MCF 10A (cell line): ENCODE results near the gene GNB5. TPM values are rescaled to one million over a fixed set of nuclear protein-coding genes. Genes with fewer than 3 reads are reported as not detected.
A peak's percentile ranks its signal among the peaks of the same experiment; 100 is the strongest.
"Not testable (repeated sequence)": the region's sequence is repeated elsewhere in the genome, so short reads cannot be mapped to it uniquely, and the experiment has no call there.

ENCODE experiments used
- BruUV-seq: library from RNA; stranded (reverse); fragments of 400-500 nt; replicated peaks from 2 replicates; lab custom pipeline; 2021; lab: Mats Ljungman, UMichigan
- CTCF ChIA-PET: fragments of 300-600 bp; sonication (Branson Sonifier 250); formaldehyde crosslinking; extraction: SDS; loops from one replicate; lab custom pipeline; 2021; ENCODE audit warnings: antibody characterized with exemption, inconsistent platforms; lab: Yijun Ruan, JAX
- POLR2A ChIA-PET: fragments of 300-600, 350-650 bp; sonication (Branson Sonifier 250); formaldehyde crosslinking; extraction: SDS; loops from one replicate; lab custom pipeline; 2020; ENCODE audit warnings: antibody characterized with exemption, inconsistent platforms; lab: Yijun Ruan, JAX
- DNase-seq: peaks from one replicate; pipeline ENCODE4 v3.0.0-alpha.2; 2018; ENCODE audit not compliant: unreplicated experiment
- H3K27ac Mint-ChIP-seq: one replicate; pipeline ENCODE4 v1.8.0; 2022; ENCODE audit warnings: mild to moderate bottlenecking, low read depth, mixed read lengths; ENCODE audit not compliant: unreplicated experiment
- H3K27me3 Mint-ChIP-seq: one replicate; pipeline ENCODE4 v1.8.0; 2022; ENCODE audit warnings: mixed read lengths; ENCODE audit not compliant: insufficient read depth, unreplicated experiment
- H3K36me3 Mint-ChIP-seq: one replicate; pipeline ENCODE4 v1.8.0; 2022; ENCODE audit warnings: mild to moderate bottlenecking, moderate library complexity, mixed read lengths; ENCODE audit not compliant: insufficient read depth, unreplicated experiment
- H3K4me1 Mint-ChIP-seq: one replicate; pipeline ENCODE4 v1.8.0; 2022; ENCODE audit warnings: mixed read lengths; ENCODE audit not compliant: insufficient read depth, unreplicated experiment
- H3K4me3 Mint-ChIP-seq: one replicate; pipeline ENCODE4 v1.8.0; 2022; ENCODE audit warnings: mild to moderate bottlenecking, moderate library complexity, mixed read lengths; ENCODE audit not compliant: unreplicated experiment
- H3K9me3 Mint-ChIP-seq: one replicate; pipeline ENCODE4 v1.8.0; 2022; ENCODE audit warnings: mixed read lengths; ENCODE audit not compliant: unreplicated experiment
- CTCF ChIP-seq: fragments of 200-600 bp; IDR thresholded peaks from one replicate; pipeline ENCODE4 v1.8.0; 2022; ENCODE audit warnings: antibody characterized with exemption, mild to moderate bottlenecking; ENCODE audit not compliant: unreplicated experiment
- intact Hi-C: fragments of 100-400 bp; cut with micrococcal nuclease; formaldehyde crosslinking; loops from 2 replicates; pipeline ENCODE4 v1.14.1; 2022
- total RNA-seq: library from RNA; stranded (reverse); gene quantifications from 2 replicates; pipeline ENCODE4 v1.2.3, GENCODE V29; 2022

Gene GNB5
- total RNA-seq, 1 experiment from 2014 or later = 31.8 TPM

DNA sequence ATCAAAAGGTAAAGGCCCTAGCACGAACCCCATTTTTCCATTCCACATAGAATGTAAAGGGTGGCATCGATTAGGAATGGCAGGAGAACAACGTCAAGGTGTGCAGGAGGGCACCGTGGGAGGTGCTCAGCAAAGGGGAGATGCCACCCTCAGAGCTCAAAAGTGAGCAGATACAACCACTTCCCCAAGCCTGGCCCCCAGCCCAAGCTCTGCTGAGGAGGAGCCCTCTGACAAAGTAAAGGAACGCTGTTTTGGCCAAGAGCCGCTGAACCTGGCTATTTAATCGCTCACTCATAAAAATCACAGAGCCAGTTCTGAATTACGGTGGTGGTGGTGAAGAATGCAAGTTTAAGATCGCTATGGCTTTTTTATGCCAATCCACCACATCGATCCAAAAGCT is 12.4 kb downstream of the GNB5 start:
- no peak for DNase-seq
- Mint-ChIP-seq H3K27me3 (no peaks in the 10 kb centered on the region), H3K9me3 (no peaks in the 10 kb centered on the region), H3K27ac (peak overlapping the region; percentile 93), H3K4me3 (peak overlapping the region; percentile 81), H3K4me1 (peaks cover 10% of the 10 kb centered on the region), H3K36me3 (no peaks in the 10 kb centered on the region)
- POLR2A ChIA-PET = interaction anchor here (0.6 to 2.8 kb wide), 29 partner anchors 8 to 556 kb away, joined by 3 to 22 read pairs (median 6); partner anchors contain the start of genes LEO1 and TMOD3
- no peak for TF ChIP-seq CTCF
- intact Hi-C loops = loop anchor here (5.0 kb wide), 1 partner anchor 156 kb away; no protein-coding TSS in a partner anchor
- CTCF ChIA-PET = interaction anchor here (0.6 to 1.4 kb wide), 7 partner anchors 9 to 426 kb away, joined by 3 to 5 read pairs (median 3); no protein-coding TSS in a partner anchor
- TSS peak; percentile 57 for BruUV-seq

- TF ChIP-seq CTCF = no peak
- DNase-seq = no peak
- BruUV-seq = no TSS peak
- H3K9me3 Mint-ChIP-seq = no peaks in the 10 kb centered on the region
- peaks cover 11% of the 10 kb centered on the region for H3K4me1 Mint-ChIP-seq
- no peak overlapping the region for H3K27ac Mint-ChIP-seq
- CTCF ChIA-PET = interaction anchor here (0.6 to 0.7 kb wide), 3 partner anchors 53 to 96 kb away, joined by 3 to 4 read pairs (median 3); no protein-coding TSS in a partner anchor
- no peak overlapping the region for H3K4me3 Mint-ChIP-seq
- H3K36me3 Mint-ChIP-seq = no peaks in the 10 kb centered on the region
- no peaks in the 10 kb centered on the region for H3K27me3 Mint-ChIP-seq
- intact Hi-C loops = no loop called here
- POLR2A ChIA-PET = interaction anchor here (1.1 kb wide), 1 partner anchor 12 kb away, joined by 3 read pairs; no protein-coding TSS in a partner anchor
These were observed 18.3 kb downstream of the GNB5 start for GRCh38 chr15:52172869-52173268.

DNA sequence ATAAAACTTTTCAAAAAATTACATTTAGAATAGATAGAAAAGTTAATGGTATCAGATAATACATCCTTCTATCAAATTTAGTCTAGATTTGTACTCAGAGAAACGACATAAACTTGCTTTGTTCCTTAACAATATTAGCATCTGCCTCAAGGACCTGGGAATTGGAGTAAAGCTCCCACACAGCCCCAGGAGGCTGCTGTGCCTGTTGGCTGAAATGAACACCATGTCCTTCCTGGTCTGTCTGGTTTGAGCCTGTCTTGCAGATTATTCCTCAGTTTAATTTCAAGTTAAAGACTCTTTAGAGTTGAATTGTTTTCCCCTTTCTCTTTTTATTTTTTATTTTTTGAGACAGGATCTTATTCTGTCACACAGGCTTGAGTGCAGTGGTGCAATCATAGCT is 19.4 kb downstream of the GNB5 start:
- DNase-seq = no peak
- Mint-ChIP-seq H3K27ac (no peak overlapping the region), H3K4me3 (no peak overlapping the region), H3K9me3 (no peaks in the 10 kb centered on the region), H3K36me3 (peaks cover 4% of the 10 kb centered on the region), H3K4me1 (peaks cover 10% of the 10 kb centered on the region), H3K27me3 (no peaks in the 10 kb centered on the region)
- BruUV-seq = no TSS peak
- TF ChIP-seq CTCF = no peak
- CTCF ChIA-PET = interaction anchor here (0.6 to 2.1 kb wide), 3 partner anchors 12 to 179 kb away, joined by 3 to 11 read pairs (median 4); no protein-coding TSS in a partner anchor
- POLR2A ChIA-PET = interaction anchor here (1.1 to 1.2 kb wide), 2 partner anchors 11 to 102 kb away, joined by 3 to 5 read pairs; no protein-coding TSS in a partner anchor
- intact Hi-C loops = no loop called here

- no peak for DNase-seq
- ChIA-PET POLR2A (interaction anchor here (1.2 kb wide), 2 partner anchors 102 to 200 kb away, joined by 3 to 5 read pairs; partner anchors contain the start of gene LEO1), CTCF (interaction anchor here (0.6 to 2.1 kb wide), 3 partner anchors 13 to 293 kb away, joined by 3 to 11 read pairs (median 4); no protein-coding TSS in a partner anchor)
- no TSS peak for BruUV-seq
- intact Hi-C loops = no loop called here
- TF ChIP-seq CTCF = no peak
- Mint-ChIP-seq H3K4me1 (peaks cover 6% of the 10 kb centered on the region), H3K27me3 (no peaks in the 10 kb centered on the region), H3K36me3 (peaks cover 4% of the 10 kb centered on the region), H3K27ac (no peak overlapping the region), H3K9me3 (no peaks in the 10 kb centered on the region), H3K4me3 (no peak overlapping the region)
These were observed 19.8 kb downstream of the GNB5 start for GRCh38 chr15:52171386-52171785.

DNA sequence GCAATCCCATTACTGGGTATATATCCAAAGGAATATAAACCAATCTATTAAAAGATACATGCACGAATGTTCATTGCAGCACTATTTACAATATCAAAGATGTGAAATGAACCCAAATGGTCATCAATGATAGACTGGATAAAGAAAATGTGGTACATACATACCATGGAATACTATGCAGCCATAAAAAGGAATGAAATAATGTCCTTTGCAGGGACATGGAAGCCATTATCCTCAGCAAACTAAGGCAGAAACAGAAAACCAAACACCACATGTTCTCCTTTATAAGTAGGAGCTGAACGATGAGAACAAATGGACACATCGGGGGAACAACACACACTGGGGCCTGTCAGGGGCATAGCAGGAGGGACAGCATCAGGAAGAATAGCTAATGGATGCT is 21.0 kb downstream of the GNB5 start:
- intact Hi-C loops, H3K27ac Mint-ChIP-seq, H3K36me3 Mint-ChIP-seq, DNase-seq, BruUV-seq, H3K27me3 Mint-ChIP-seq, H3K4me3 Mint-ChIP-seq, H3K9me3 Mint-ChIP-seq: not testable (repeated sequence)
- H3K4me1 Mint-ChIP-seq = peaks cover 12% of the 10 kb centered on the region
- POLR2A ChIA-PET = interaction anchor here (0.6 to 1.6 kb wide), 4 partner anchors 9 to 251 kb away, joined by 3 to 6 read pairs (median 4); partner anchors contain the start of gene LEO1
- CTCF ChIA-PET = interaction anchor here (0.6 to 2.1 kb wide), 4 partner anchors 8 to 675 kb away, joined by 4 to 11 read pairs (median 4); no protein-coding TSS in a partner anchor

- BruUV-seq, H3K4me3 Mint-ChIP-seq, DNase-seq, intact Hi-C loops, H3K9me3 Mint-ChIP-seq, H3K27me3 Mint-ChIP-seq, H3K27ac Mint-ChIP-seq: not testable (repeated sequence)
- H3K36me3 Mint-ChIP-seq = peaks cover 11% of the 10 kb centered on the region
- ChIA-PET CTCF (interaction anchor here (0.5 to 1.9 kb wide), 9 partner anchors 10 to 423 kb away, joined by 3 to 6 read pairs (median 3); no protein-coding TSS in a partner anchor), POLR2A (interaction anchor here (0.7 to 2.2 kb wide), 3 partner anchors 8 to 13 kb away, joined by 3 to 10 read pairs (median 3); no protein-coding TSS in a partner anchor)
- H3K4me1 Mint-ChIP-seq = peaks cover 16% of the 10 kb centered on the region
These were observed 25.6 kb downstream of the GNB5 start for GRCh38 chr15:52165494-52166131.
